Kidney epithelial cell (primary cell): ENCODE data around the gene ORC3. TPM values are rescaled to one million over a fixed set of nuclear protein-coding genes. Genes with fewer than 3 reads are reported as not detected.

ENCODE experiments used
- DNase-seq: peaks from one replicate; pipeline ENCODE4 v3.0.0-alpha.2; 2010; ENCODE audit warnings: low read depth
- H3K27me3 ChIP-seq: 2 replicates; pipeline ENCODE4 v1.6.0; 2011; ENCODE audit warnings: low read length; ENCODE audit not compliant: control insufficient read depth, insufficient read depth
- H3K36me3 ChIP-seq: 2 replicates; pipeline ENCODE4 v1.5.1; 2011; ENCODE audit warnings: low read length; ENCODE audit not compliant: control insufficient read depth, insufficient read depth
- H3K4me3 ChIP-seq: 2 replicates; pipeline ENCODE4 v1.5.1; 2011; ENCODE audit warnings: low read depth, mild to moderate bottlenecking, control low read depth, low read length
- CTCF ChIP-seq: IDR thresholded peaks from 2 replicates; pipeline ENCODE4 v1.5.1; 2011; ENCODE audit warnings: mild to moderate bottlenecking, moderate library complexity, low read length, control low read depth, inconsistent platforms; ENCODE audit not compliant: insufficient read depth, poor library complexity, severe bottlenecking
- total RNA-seq: library from RNA; depleted of rRNA; stranded (reverse); fragments of >200 nt; gene quantifications from 2 replicates; pipeline ENCODE4 v1.2.3, GENCODE V29; 2015

The ORC3 gene
- total RNA-seq, 1 donor from 2014 or later: 20.9 TPM

- no peak for DNase-seq
- Histone ChIP-seq H3K4me3 (peak overlapping the region; percentile 94), H3K36me3 (no peaks in the 10 kb centered on the region), H3K27me3 (no peaks in the 10 kb centered on the region)
- no peak for TF ChIP-seq CTCF
Observed at GRCh38 chr6:87697581-87698546, 107.9 kb downstream of the ORC3 start.

- Histone ChIP-seq H3K27me3 (no peaks in the 10 kb centered on the region), H3K36me3 (no peaks in the 10 kb centered on the region), H3K4me3 (peak overlapping the region; percentile 94)
- DNase-seq: no peak
- no peak for TF ChIP-seq CTCF
Observed at GRCh38 chr6:87698547-87699006, 108.6 kb downstream of the ORC3 start.

GRCh38 chr6:87699576-87699975 lies 109.6 kb downstream of the ORC3 start:
- TF ChIP-seq CTCF: no peak
- peak overlapping the region; percentile 94 for H3K4me3 ChIP-seq
- H3K27me3 ChIP-seq: no peaks in the 10 kb centered on the region
- DNase-seq: no peak
- H3K36me3 ChIP-seq: no peaks in the 10 kb centered on the region

GRCh38 chr6:87700397-87701343 lies 110.7 kb downstream of the ORC3 start:
- peak overlapping the region; percentile 94 for H3K4me3 ChIP-seq
- H3K27me3 ChIP-seq: no peaks in the 10 kb centered on the region
- TF ChIP-seq CTCF: peak; percentile 15
- H3K36me3 ChIP-seq: no peaks in the 10 kb centered on the region
- no peak for DNase-seq

GRCh38 chr6:87701344-87701675 lies 111.4 kb downstream of the ORC3 start:
- Histone ChIP-seq H3K4me3 (peak overlapping the region; percentile 94), H3K36me3 (no peaks in the 10 kb centered on the region), H3K27me3 (no peaks in the 10 kb centered on the region)
- TF ChIP-seq CTCF: no peak
- no peak for DNase-seq
